GM18861 (cell line): Measurements from ENCODE around the gene RAP1B.

ENCODE experiments used
- ATAC-seq: cut with Tn5 transposase; IDR thresholded peaks from one replicate; pipeline ENCODE4 v1.9.1; 2021; ENCODE audit not compliant: unreplicated experiment

RAP1B gene

DNA sequence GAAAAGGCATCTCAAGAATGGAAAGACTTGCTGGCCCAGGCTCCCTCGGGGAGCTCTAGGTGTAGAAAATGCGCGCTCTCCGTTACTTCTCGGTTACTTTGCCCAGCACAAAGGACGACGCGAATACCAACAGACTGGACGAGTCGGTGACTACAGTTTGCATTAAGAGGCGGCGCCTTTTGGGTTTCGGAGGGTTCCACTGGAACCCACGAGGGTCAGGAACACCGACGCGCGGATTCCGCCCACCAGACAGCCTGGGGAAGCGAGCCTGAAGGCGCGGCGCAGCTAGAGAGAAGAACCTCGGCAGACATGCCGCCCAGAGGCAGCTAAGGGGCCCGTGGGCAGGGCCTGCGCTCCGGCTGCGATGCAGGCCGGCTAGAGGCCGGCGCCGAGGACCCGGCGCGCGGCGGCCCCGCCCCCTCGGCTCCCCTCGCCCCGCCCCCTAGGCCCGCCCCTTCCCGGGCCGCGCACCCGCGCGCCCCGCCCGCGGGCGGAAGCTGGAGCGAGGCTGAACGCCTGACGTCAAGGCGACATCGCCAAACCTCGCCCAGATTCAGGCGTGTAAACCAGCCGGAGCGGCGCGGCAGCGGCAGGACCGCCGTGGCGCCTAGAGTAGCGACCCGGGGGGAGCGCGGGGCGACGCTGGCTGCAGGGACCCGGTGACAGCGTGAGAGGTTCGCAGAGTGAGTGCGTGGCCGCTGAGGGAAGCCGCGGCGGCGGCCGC, at the start of gene RAP1B:
TSS of gene RAP1B (plus strand) at position 530 of the 724 bp plus-strand sequence. CDS start 37,826 bp downstream, outside the sequence.
- peak; percentile 76 for ATAC-seq

DNA sequence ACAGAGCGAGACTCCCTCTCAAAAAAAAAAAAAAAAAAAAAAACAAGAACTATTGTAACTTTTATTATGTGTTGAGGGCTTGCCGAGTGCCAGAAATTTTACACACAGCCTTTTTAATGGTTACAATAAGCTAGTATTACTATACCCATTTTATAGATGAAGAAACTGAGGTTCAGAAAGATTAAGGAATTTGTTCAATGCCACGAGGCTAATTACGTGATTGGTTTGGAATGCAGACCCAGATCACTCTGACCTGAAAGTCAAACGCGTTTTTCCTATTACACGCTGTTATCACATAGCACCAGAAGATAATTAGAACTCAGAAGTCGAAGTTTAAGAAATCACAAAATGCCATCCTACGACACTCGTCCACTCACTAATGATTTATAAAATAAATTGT, 48.9 kb upstream of the RAP1B start:
- ATAC-seq: no peak

DNA sequence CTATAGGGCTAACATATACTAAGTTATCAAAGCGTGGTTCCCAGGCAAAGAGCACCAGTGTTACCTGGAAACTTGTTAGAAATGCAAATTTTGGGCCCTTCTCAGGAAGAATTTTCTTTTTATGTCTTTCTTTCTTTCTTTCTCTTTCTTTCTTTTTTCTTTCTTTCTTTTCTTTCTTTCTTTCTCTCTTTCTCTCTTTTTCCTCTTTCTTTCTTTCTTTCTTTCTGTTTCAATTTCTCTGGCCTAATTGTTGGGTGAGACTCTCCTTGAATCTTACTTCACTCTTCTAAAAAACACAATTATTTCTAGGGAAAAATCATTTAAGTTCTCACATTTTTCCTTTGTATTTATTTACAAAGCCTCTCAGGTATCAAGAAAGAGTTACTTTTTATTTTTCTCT, 46.5 kb upstream of the RAP1B start:
- ATAC-seq: no peak

DNA sequence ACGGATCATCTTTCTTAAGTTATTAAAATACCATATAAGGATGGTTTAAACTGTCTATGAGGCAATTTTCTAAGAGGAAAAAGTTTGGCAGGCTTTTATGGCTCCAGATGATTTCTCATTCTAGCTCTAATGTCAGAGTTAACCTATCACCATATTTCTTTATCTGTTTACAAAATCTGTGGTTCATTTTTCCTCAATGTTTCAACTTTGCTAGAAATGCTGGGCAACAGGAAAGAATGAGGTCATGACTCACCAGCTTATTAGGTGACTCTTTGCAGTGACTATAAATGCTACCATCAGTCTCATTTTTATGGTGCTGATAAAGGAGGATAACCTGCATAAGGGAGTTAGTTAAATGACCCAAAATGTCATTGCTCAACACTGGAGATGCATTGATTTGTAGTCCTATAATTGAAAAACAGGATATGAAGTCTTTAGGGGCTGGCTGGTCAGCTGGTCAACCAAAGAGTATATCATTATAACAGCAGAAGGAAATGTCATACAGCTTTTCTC, 45.3 kb upstream of the RAP1B start:
- ATAC-seq: no peak

DNA sequence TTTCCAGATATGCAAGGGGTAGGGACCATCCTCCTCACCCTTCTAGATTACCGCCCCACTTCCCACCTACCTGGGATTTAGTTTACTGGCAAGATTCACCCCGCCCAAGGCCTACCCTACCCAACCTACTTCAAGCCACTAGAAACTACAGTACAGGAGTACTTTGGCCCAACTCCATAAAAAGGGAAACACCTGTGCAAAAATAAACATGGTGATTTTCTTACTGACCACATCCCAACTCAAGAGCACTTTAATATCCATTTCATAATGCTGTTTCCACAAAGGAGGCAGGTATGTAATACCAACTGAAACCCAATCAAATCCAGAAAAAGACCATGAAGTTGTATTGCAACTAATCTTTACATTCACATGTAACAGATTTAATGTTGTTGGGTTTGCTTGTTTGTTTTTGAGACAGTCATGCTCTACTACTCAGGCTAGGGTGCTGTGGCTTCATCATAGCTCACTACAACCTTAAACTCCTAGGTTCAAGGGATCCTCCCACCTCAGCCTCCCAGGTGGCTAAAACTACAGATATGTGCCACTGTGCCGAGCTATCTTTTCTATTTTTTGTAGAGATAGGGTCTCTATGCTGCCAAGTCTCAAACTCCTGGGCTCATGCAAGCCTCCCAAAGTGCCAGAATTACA, 41.7 kb upstream of the RAP1B start:
- ATAC-seq: no peak

DNA sequence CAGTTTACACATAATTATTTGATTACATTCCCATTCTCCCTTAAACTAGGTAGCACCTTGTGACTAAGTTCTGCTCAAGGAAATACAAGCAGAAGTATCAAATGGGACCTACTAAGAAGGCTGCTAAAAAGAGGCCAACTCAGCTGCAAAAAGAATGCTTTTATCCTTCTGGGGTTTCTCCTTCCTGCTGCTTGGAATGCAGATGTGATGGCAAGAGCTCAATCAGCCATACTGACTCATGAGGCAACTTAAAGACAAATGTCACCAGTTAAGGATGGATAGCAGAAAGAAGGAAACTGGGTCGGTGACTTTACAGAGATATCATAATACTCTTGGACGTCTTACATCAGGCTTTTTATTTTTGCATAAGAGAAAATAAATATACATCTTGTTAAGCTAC, 38.0 kb upstream of the RAP1B start:
- no peak for ATAC-seq

DNA sequence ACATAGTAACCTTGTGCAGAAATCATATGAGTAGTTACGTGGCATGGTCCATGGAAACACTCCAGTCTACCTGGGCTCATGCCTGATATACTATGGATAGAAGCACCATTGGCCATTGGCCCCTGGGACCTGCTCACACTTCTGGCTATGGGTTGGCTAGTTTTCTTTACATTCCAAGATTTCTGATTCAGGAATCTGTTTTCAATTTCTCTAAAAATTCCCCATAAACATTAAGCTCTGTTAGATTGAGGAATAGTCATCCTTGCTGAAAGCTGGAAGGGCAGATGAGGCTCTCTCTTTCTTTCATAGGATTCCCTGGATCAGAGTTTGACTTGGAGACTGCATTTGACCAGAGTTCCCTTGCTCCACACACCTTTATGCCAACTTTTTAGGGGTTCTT, 37.3 kb upstream of the RAP1B start:
- ATAC-seq: no peak

DNA sequence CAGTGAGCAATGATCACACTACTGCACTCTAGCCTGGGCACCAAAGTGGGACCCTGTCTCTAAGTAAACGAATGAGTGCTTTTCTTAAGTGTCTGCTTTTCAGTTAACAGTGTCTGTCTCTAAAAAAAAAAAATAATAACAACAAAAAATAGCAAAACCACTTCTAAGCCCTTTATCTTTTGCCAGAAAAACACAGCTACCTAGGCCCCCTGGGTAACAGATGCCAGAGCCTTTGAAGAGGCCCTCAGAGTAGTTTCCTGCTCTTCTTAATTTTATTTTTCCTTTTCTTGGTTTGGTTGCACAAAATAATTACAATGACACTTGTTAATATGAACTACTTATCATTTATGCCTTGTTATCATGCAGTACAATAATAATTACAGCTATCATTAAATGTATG, 32.8 kb upstream of the RAP1B start:
- ATAC-seq: no peak

DNA sequence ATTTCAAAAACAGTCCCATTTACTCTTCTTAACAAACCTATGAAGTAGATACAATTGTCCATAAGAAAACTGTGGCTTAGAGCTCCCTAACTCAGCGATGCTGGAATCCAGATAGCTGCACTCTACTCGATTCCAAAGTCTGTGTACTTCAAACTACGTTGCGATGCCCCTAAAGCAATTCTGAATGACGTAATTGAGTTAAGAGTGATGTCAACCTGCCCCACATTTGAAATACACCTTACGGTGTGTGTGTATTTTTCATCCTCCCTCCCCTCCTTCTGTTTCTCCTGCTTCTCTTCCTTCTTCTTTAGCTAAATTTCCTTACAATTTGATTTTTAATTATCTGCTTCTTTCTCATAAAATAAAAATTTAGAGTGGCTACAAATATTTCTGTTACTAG, 31.9 kb upstream of the RAP1B start:
- ATAC-seq: no peak

DNA sequence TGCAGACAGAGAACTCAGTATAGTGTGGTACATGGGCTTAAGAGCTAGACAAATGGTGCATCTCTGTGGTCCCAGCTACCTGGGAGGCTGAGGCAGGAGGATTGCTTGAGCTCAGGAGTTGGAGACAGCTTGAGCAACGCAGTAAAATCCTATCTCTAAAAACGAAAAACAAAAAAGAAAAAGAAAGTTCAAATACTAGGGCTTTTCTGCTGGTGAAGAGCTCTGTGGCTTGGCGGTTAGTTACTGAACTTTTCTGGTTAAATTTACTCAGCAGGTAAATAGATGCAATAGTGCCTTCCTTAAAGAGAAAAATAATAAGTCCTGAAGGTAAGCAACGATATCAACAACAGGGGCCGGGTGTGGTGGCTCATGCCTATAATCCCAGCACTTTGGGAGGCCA, 31.4 kb upstream of the RAP1B start:
- no peak for ATAC-seq

DNA sequence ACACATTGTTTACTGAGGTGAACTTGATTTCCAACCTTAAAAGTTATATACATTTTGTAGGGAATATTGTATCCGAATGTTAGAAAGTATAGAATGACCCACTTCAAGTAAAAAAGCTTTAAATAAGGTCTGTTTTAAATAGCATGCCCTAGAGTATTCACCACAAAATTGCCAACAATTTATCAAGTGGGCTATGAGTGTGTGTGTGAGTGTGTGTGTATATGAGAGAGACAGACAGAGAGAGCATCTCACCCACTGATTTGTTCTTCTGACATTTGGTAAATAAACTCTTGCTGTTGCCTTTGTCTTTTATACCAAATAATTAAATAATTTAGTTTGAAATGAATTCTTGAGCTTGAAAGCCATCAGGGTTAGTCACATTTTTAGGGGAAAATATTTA, 29.8 kb upstream of the RAP1B start:
- ATAC-seq: no peak

DNA sequence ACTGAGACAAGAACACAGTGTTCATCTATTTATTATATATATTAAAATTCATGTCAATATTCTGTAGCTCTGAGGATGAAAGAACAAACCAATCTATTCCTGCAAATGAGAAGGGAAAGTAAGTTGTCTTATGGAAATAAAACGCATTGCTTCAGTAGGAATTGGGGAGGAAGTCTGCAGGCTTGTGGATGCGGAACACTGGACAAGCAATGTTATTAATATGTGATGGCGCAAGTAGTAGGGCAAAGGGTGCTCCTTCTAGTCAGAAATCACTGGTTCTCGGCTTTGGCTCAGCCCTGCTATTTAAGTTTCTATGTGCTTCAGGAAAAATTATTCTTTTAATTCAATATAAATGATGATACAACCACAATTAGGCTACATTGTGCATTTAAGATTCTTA, 28.8 kb upstream of the RAP1B start:
- no peak for ATAC-seq

DNA sequence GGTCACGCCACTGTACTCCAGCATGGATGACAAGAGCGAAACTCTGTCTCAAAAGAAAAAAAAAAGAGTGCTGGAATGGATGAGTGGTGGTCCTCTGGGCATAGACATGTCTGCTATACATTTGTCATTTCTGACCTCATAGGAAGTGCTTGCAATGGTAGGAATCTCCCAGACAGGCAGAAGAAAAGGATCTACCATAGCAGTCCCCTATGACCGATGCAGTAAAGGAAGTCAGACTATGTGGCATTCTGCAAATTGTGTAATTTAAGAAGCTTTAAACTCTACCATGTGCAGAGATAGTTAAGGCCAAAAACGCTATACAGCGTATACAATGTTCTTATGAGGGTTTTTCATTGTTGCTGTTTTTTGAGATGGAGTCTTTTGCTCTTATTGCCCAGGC, 24.7 kb upstream of the RAP1B start:
- ATAC-seq: no peak

DNA sequence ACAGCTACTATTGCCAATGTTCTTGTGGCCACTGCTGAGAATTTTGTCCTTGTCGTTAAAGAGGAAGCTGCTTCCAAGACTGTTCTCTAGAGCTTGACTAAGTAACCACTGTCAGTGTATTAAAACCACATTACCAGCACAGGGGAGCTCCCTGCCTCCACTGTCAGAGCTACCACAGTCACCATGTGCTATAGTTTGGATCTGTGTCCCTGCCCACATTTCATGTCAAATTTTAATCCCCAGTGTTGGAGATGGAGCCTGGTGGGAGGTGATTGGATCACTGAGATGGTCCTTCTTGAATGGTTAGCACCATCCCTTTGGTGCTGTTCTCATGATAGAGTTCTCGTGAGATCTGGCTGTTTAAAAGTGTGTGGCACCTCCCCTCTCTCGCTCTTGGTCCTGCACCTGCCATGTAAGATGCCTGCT, 23.2 kb upstream of the RAP1B start:
- ATAC-seq: peak; percentile 77

DNA sequence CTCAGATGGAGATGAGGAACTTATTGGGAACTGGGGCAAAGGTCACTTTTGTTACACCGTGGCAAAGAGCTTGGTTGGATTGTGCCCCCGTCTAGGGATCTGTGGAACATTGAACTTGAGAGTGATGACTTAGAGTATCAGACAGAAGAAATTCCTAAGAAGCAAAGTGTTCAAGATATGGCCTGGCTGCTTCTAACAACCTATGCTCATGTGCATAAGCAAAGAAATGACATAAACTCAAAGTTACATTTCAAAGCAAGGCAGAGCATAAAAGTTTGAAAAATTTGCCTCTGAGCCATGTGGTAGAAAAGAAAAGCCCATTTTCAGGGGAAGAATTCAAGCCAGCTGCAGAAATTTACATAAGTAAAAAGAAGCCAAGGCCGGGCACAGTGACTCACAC, 21.5 kb upstream of the RAP1B start:
- no peak for ATAC-seq

DNA sequence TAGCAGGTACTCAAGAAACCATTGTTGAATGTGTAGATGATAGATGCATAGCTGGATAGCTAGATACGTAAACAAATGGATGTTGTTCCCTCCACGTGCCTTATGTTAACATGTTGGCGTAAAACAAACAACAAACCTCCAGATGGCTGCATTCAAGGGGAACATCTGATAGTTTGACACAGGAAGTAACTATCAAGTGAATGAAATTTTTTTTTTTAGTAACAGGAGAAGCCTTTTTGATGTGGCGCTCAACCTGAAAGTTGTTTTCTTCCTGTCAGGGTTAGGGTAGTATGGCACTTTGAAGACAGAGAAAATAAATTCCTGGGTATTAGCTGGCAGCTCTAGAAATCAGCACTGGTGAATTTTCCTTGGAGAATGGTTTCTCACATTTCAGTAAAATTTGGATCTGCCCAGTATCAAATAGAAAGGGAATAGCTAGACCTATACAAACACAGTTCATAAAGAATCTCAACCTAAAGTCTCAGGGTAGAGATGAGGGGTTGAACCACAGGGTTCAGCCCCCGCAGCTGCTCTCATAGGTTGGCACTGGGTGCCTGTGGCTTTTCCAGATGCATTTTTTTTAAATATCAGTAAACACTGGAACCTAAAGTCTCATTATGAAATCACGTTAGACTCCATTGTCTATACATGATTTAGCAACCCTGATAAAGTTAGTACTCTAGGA, 18.8 kb upstream of the RAP1B start:
- ATAC-seq: no peak

DNA sequence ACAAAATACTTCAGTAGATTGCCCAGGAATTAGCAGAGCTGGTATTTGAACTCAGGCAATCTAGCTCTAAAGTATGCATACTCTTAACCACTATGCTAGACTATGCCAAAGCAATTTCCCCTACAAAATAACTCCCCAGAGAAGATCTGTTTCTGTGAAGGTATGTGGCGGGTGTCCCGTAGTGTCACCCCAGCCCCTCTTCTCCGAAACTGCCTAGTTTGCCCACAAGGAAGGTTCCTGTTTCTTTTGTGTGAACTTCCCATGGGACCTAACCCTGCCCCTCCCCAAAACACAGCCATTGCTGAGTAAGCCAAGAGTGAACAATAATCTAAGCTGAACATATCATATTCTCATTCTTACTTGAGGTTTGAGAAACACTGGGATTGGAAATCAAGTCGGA, 15.5 kb upstream of the RAP1B start:
- no peak for ATAC-seq

DNA sequence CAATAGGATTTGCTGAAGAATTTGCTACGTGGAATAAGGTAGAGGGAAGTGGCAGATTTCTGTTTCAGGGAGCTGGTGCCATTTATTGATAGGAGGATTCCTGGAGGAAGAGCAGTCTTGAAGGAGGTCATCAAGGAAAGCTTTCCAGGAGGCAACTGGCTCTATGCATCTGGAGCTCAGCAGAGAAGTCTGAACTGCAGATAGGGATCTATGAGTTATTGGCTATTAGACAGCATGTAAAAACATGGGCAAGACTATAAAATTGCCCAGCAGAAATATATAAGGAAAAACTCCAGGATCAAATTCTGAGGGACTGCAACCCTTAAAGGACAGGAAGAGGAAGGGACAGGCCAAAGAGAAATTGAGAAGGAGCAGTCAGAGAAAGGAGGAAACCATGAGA, 8.9 kb upstream of the RAP1B start:
- ATAC-seq: no peak

DNA sequence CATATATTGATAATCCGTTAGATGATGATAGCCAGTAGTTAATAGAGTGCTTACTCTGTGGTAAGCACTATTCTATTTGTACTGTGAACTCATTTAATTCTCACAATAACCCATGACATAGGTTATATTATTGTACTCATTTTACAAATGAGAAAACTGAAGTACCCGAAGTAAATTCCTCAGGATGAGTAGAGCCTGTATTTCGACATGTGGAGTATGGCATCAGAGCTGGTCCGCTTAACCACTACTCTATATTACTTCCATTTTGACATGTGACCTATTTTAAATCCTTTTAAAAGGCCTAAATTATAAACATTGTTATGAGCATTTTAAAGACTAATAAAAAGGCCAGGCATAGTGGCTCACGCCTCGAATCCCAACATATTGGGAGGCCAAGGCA, 8.0 kb upstream of the RAP1B start:
- ATAC-seq: no peak

DNA sequence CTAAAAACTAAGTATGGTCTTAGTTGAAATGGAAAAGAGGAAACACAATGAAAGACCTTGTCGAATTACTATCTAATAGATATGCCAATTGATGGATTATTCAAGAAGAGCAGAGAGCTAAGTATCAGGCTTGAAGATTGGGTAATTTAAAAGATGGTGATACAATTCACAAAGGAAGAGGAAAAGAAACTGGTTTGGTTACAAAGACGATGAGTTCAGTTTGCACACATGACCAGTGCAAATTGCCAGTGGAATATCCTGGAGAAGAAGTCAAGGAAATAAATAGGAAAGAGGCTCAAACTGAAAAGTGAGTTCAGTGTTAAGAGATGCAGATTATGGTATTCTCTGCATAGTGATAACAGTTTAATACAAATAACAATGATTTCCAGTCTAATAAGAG, 2.5 kb upstream of the RAP1B start:
- no peak for ATAC-seq

DNA sequence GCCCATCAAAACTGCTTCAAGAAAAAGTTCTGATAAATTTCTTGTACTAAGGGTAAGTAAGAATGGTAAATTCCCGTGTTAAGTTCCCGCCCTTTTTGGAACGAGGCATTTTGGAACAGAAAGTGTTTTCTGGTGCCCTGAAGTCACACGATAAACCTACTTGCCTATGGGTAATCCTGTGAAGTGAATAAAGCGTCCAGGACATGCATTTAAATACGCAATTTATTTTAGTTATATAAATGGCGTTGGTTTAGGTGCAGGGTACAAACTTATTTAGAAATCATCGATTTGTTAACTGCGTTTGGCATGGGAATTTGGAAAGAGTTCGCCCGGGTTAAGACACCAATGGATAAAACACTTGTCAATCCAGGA, 715 bp upstream of the RAP1B start:
- no peak for ATAC-seq
